Progenitor cell of endocrine pancreas (in vitro differentiated cells): ENCODE measurements around the gene AP2A1. TPM values are rescaled to one million over a fixed set of nuclear protein-coding genes. Genes with fewer than 3 reads are reported as not detected.

ENCODE experiments used
- DNase-seq: peaks from one replicate; pipeline ENCODE4 v3.0.0; 2021; ENCODE audit warnings: low spot score; ENCODE audit not compliant: unreplicated experiment
- H3K27ac Mint-ChIP-seq: 2 replicates; pipeline ENCODE4 v1.8.0; 2021; ENCODE audit warnings: mild to moderate bottlenecking, moderate library complexity, mixed read lengths
- H3K27me3 Mint-ChIP-seq: 2 replicates; pipeline ENCODE4 v1.8.0; 2021; ENCODE audit warnings: mixed read lengths
- H3K36me3 Mint-ChIP-seq: 2 replicates; pipeline ENCODE4 v1.8.0; 2022; ENCODE audit warnings: mixed read lengths; ENCODE audit not compliant: insufficient read depth
- H3K4me1 Mint-ChIP-seq: 2 replicates; pipeline ENCODE4 v1.8.0; 2021; ENCODE audit warnings: low read depth, mixed read lengths
- H3K4me3 Mint-ChIP-seq: 2 replicates; pipeline ENCODE4 v1.8.0; 2021; ENCODE audit warnings: low read depth, mild to moderate bottlenecking, moderate library complexity, mixed read lengths
- H3K9me3 Mint-ChIP-seq: 2 replicates; pipeline ENCODE4 v1.8.0; 2021; ENCODE audit warnings: low read depth, mixed read lengths
- CTCF ChIP-seq: fragments of 200-600 bp; sonication (generic); IDR thresholded peaks from one replicate; pipeline ENCODE4 v1.5.0; 2021; ENCODE audit warnings: antibody characterized with exemption, mild to moderate bottlenecking; ENCODE audit not compliant: unreplicated experiment
- total RNA-seq: library from RNA; stranded (reverse); gene quantifications from 2 replicates; pipeline ENCODE4 v1.2.1, GENCODE V29; 2021

The AP2A1 gene
- total RNA-seq, 1 donor from 2014 or later = 76.3 TPM

- Mint-ChIP-seq H3K4me1 (peaks cover 13% of the 10 kb centered on the region), H3K9me3 (peaks cover 6% of the 10 kb centered on the region), H3K36me3 (peaks cover 20% of the 10 kb centered on the region), H3K4me3 (no peak overlapping the region), H3K27ac (no peak overlapping the region), H3K27me3 (no peaks in the 10 kb centered on the region)
- no peak for DNase-seq
- no peak for TF ChIP-seq CTCF
These were observed 78.6 kb downstream of the AP2A1 start for GRCh38 chr19:49845414-49845813.

GRCh38 chr19:49846408-49846807 is 79.6 kb downstream of the AP2A1 start:
- peaks cover 17% of the 10 kb centered on the region for H3K36me3 Mint-ChIP-seq
- H3K4me1 Mint-ChIP-seq = peaks cover 13% of the 10 kb centered on the region
- H3K27me3 Mint-ChIP-seq = no peaks in the 10 kb centered on the region
- no peak for TF ChIP-seq CTCF
- peak overlapping the region; percentile 79 for H3K27ac Mint-ChIP-seq
- no peak for DNase-seq
- H3K4me3 Mint-ChIP-seq = no peak overlapping the region
- peaks cover 6% of the 10 kb centered on the region for H3K9me3 Mint-ChIP-seq

- no peaks in the 10 kb centered on the region for H3K27me3 Mint-ChIP-seq
- H3K4me1 Mint-ChIP-seq = peaks cover 23% of the 10 kb centered on the region
- TF ChIP-seq CTCF = no peak
- no peak for DNase-seq
- peak overlapping the region; percentile 20 for H3K27ac Mint-ChIP-seq
- peaks cover 6% of the 10 kb centered on the region for H3K9me3 Mint-ChIP-seq
- peaks cover 19% of the 10 kb centered on the region for H3K36me3 Mint-ChIP-seq
- H3K4me3 Mint-ChIP-seq = no peak overlapping the region
These were observed 81.2 kb downstream of the AP2A1 start for GRCh38 chr19:49847731-49848696.

GRCh38 chr19:49848938-49849337 is 82.1 kb downstream of the AP2A1 start:
- Mint-ChIP-seq H3K27ac (no peak overlapping the region), H3K9me3 (peaks cover 6% of the 10 kb centered on the region), H3K4me3 (peak overlapping the region; percentile 33), H3K4me1 (peaks cover 28% of the 10 kb centered on the region), H3K27me3 (no peaks in the 10 kb centered on the region), H3K36me3 (peaks cover 19% of the 10 kb centered on the region)
- no peak for TF ChIP-seq CTCF
- no peak for DNase-seq

DNA sequence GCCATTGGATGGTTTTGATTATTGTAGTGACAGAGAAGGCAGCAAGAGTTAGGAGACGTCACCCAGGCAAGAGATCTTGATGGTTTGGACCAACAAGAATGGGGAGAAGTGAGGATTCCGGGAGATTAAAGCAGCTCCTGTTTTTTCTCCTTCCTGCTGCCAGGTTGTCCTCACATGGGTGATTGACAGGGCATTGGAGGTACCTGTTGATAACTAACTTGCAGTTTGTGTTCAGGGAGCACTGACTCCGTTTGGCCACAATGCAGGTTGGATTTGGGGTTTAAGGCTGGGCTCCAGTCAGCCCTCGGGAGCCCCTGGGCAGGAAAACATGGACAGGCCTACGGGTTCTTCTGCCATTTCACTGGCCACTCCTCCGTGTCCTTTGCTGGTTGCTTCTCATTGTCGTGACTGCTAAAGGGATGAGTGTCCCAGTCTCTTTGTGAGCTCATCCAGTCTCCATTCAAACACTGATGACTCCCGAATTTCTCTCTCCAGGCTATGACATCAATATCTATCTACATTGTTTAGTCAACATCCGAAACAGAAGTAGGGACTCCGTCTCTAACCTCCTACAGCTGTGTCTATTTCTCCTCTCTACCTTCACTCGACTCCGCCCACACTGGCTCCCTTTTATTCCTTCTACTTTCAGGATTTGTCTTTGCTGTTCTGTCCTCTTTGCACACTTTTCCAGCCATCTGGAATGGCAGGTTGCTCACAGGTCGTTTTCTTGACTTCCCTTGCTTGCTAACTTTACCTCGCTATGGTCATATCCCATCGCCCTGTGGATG is 82.8 kb downstream of the AP2A1 start:
- peaks cover 28% of the 10 kb centered on the region for H3K4me1 Mint-ChIP-seq
- TF ChIP-seq CTCF = no peak
- H3K36me3 Mint-ChIP-seq = peaks cover 19% of the 10 kb centered on the region
- H3K27me3 Mint-ChIP-seq = no peaks in the 10 kb centered on the region
- H3K9me3 Mint-ChIP-seq = peaks cover 6% of the 10 kb centered on the region
- H3K4me3 Mint-ChIP-seq = peak overlapping the region; percentile 87
- H3K27ac Mint-ChIP-seq = peak overlapping the region; percentile 98
- no peak for DNase-seq
